ENCODE results near the gene DHFR2. TPM values are rescaled to one million over a fixed set of nuclear protein-coding genes. Genes with fewer than 3 reads are reported as not detected.

The DHFR2 gene
- total RNA-seq, 1 experiment from 2014 or later = 7.9 TPM

GRCh38 chr3:94009608-94010007 lies 53.1 kb downstream of the DHFR2 start:
- H3K79me2 ChIP-seq (ENCODE audit: low read length) = peaks cover 37% of the 10 kb centered on the region
- no peaks in the 10 kb centered on the region for H3K9me3 ChIP-seq (ENCODE audit: low read length)
- peaks cover 17% of the 10 kb centered on the region for H3K36me3 ChIP-seq (ENCODE audit: insufficient read depth, low read length)
- no peak overlapping the region for H3K4me2 ChIP-seq (ENCODE audit: low read depth, low read length, poor library complexity, severe bottlenecking)
- H3K9me2 ChIP-seq (replicated peaks; ENCODE audit: insufficient read depth, low read length) = no peaks in the 10 kb centered on the region
- DNase-seq = no peak
- no peak overlapping the region for H3K27ac ChIP-seq (ENCODE audit: low read length)
- H2AFZ ChIP-seq (ENCODE audit: low read length) = no peak overlapping the region
- H4K20me1 ChIP-seq (ENCODE audit: insufficient read depth, low read depth, low read length) = no peaks in the 10 kb centered on the region
- no peak overlapping the region for H3K9ac ChIP-seq (ENCODE audit: low read length)
- peaks cover 5% of the 10 kb centered on the region; the same call in 1 of the 2 replicates for H3K4me1 ChIP-seq (ENCODE audit: low read length)
- no peaks in the 10 kb centered on the region for H3K27me3 ChIP-seq (ENCODE audit: low read length)
- H3K4me3 ChIP-seq (ENCODE audit: low read length) = no peak overlapping the region

DNA sequence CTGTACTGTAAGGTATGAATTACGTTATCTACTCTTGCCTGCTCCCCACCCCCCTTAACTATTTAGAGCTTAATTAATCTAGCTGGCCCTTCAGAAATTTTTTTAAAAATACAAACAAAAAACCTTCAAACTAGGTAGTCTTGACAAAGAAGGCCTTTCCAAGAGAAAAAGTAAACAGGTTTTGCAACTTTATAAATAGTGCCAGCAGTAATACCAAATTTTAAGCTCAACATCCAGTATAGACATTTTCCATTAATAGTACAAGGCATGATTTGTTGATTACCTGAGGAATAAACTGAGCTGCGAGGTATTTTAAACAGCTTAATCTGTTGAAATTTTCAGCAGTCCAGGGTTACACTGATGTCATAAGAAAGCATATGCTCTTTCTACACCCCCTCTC lies 54.5 kb downstream of the DHFR2 start:
- no peaks in the 10 kb centered on the region for H3K27me3 ChIP-seq (ENCODE audit: low read length)
- H3K4me3 ChIP-seq (ENCODE audit: low read length) = no peak overlapping the region
- H3K79me2 ChIP-seq (ENCODE audit: low read length) = peaks cover 41% of the 10 kb centered on the region
- peaks cover 14% of the 10 kb centered on the region for H3K36me3 ChIP-seq (ENCODE audit: insufficient read depth, low read length)
- DNase-seq = no peak
- peaks cover 14% of the 10 kb centered on the region for H3K4me1 ChIP-seq (ENCODE audit: low read length)
- H2AFZ ChIP-seq (ENCODE audit: low read length) = no peak overlapping the region
- no peak overlapping the region for H3K27ac ChIP-seq (ENCODE audit: low read length)
- no peaks in the 10 kb centered on the region for H3K9me2 ChIP-seq (replicated peaks; ENCODE audit: insufficient read depth, low read length)
- H3K9ac ChIP-seq (ENCODE audit: low read length) = no peak overlapping the region
- no peak overlapping the region for H3K4me2 ChIP-seq (ENCODE audit: low read depth, low read length, poor library complexity, severe bottlenecking)
- H4K20me1 ChIP-seq (ENCODE audit: insufficient read depth, low read depth, low read length) = no peaks in the 10 kb centered on the region
- no peaks in the 10 kb centered on the region for H3K9me3 ChIP-seq (ENCODE audit: low read length)

Other genes starting within 250 kb of the DHFR2 start
- 1.3 and 2.0 TPM in 2 replicates for gene PROS1, start 89.0 kb downstream of the DHFR2 start, total RNA-seq (2014; rRNA removed; shearing (Covaris generic); ENCODE audit: low replicate concordance)
- 16.5 and 17.7 TPM in 2 replicates for gene ARL13B, start 82.8 kb downstream of the DHFR2 start, total RNA-seq (2014; rRNA removed; shearing (Covaris generic); ENCODE audit: low replicate concordance)
- not detected in 2 replicates for gene STX19, start 34.3 kb downstream of the DHFR2 start, total RNA-seq (2014; rRNA removed; shearing (Covaris generic); ENCODE audit: low replicate concordance)
- gene NSUN3, start 145 bp upstream of the DHFR2 start, total RNA-seq (2014; rRNA removed; shearing (Covaris generic); ENCODE audit: low replicate concordance) = 15.3 and 36.9 TPM in 2 replicates